ENCODE results near the gene SRPK2. TPM values are rescaled to one million over a fixed set of nuclear protein-coding genes. Genes with fewer than 3 reads are reported as not detected.
"Not testable (repeated sequence)": the region's sequence is repeated elsewhere in the genome, so short reads cannot be mapped to it uniquely, and the experiment has no call there.

Gene SRPK2
- total RNA-seq, 2 donors from 2014 or later, result 52.6 to 99.5 TPM

GRCh38 chr7:105327201-105327600 is 61.5 kb downstream of the SRPK2 start:
- no peaks in the 10 kb centered on the region for H3K4me1 ChIP-seq (replicated peaks)
- intact Hi-C loops (cut with DNase I), result no loop called here
- WGBS, result 71% methylated on average over 1 of the region's 1 CpG
- TF ChIP-seq POLR2A (IDR thresholded peaks at IDR 0.05) (no peak), POLR2AphosphoS5 (IDR thresholded peaks at IDR 0.05) (no peak)
- DNase-seq (ENCODE audit: low spot score), result no peak
- no peaks in the 10 kb centered on the region for H3K27me3 ChIP-seq (replicated peaks; ENCODE audit: insufficient read depth)
- H3K4me3 ChIP-seq, result no peak overlapping the region
- H3K9me3 ChIP-seq, result no peaks in the 10 kb centered on the region
- no peak overlapping the region for H3K27ac ChIP-seq
- H3K36me3 ChIP-seq, result no peaks in the 10 kb centered on the region

GRCh38 chr7:105325216-105325904 is 63.4 kb downstream of the SRPK2 start:
- TF ChIP-seq POLR2A (IDR thresholded peaks at IDR 0.05), result no peak
- TF ChIP-seq CTCF (IDR thresholded peaks at IDR 0.05), result no peak
- TF ChIP-seq POLR2AphosphoS5 (IDR thresholded peaks at IDR 0.05), result no peak
- 82% methylated on average over 5 of the region's 5 CpGs for WGBS
- no peak for DNase-seq (ENCODE audit: low spot score)

GRCh38 chr7:105324606-105325005 is 64.1 kb downstream of the SRPK2 start:
- H3K27ac ChIP-seq; H3K4me1 ChIP-seq (replicated peaks); H3K4me3 ChIP-seq; H3K27me3 ChIP-seq (replicated peaks; ENCODE audit: insufficient read depth); intact Hi-C loops (cut with DNase I); H3K36me3 ChIP-seq; DNase-seq (ENCODE audit: low spot score); H3K9me3 ChIP-seq: not testable (repeated sequence)
- WGBS, result 94% methylated on average over 8 of the region's 8 CpGs

More at GRCh38 chr7:105325216-105325904, 63.4 kb downstream of the SRPK2 start:
- Histone ChIP-seq H3K4me3 (no peak overlapping the region), H3K27ac (no peak overlapping the region), H3K4me1 (replicated peaks) (no peaks in the 10 kb centered on the region), H3K36me3 (no peaks in the 10 kb centered on the region), H3K9me3 (no peaks in the 10 kb centered on the region), H3K27me3 (replicated peaks; ENCODE audit: insufficient read depth) (no peaks in the 10 kb centered on the region)
- intact Hi-C loops (cut with DNase I), result no loop called here

GRCh38 chr7:105323366-105323765 is 65.4 kb downstream of the SRPK2 start:
- no peaks in the 10 kb centered on the region for H3K36me3 ChIP-seq
- H3K4me3 ChIP-seq, result no peak overlapping the region
- no peaks in the 10 kb centered on the region for H3K27me3 ChIP-seq (replicated peaks; ENCODE audit: insufficient read depth)
- no peak overlapping the region for H3K27ac ChIP-seq
- TF ChIP-seq POLR2A (IDR thresholded peaks at IDR 0.05) (no peak), CTCF (IDR thresholded peaks at IDR 0.05) (no peak), POLR2AphosphoS5 (IDR thresholded peaks at IDR 0.05) (no peak)
- H3K9me3 ChIP-seq, result no peaks in the 10 kb centered on the region
- DNase-seq (ENCODE audit: low spot score), result no peak
- intact Hi-C loops (cut with DNase I), result no loop called here
- WGBS, result 60% methylated on average over 1 of the region's 1 CpG
- no peaks in the 10 kb centered on the region for H3K4me1 ChIP-seq (replicated peaks)

DNA sequence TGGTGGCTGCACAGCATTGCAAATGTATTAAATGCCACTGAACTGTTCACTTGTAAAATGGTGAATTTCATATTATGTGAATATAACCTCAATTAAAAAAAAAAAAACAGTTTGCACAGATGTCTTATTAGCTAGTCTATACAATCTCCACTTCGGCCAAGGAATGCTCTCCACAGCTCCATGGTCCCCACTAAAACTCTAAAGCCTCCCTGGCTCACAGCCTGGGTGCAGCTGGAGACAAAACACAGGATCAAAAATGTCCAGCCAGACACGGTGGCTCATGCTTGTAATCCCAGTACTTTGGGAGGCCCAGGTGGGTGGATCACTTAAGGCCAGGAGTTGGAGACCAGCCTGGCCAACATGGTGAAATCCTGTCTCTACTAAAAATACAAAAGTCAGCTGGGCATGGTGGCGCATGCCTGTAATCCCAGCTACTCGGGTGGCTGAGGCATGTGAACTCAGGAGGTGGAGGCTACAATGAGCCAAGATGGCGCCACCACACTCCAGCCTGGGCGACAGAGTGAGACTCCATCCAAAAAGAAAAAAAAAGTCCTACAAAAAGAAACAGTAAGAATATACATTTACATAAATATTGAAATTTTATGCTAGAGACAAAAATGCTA is 66.0 kb downstream of the SRPK2 start:
- Histone ChIP-seq H3K9me3 (no peaks in the 10 kb centered on the region), H3K36me3 (no peaks in the 10 kb centered on the region), H3K4me1 (replicated peaks) (no peaks in the 10 kb centered on the region), H3K4me3 (no peak overlapping the region), H3K27ac (no peak overlapping the region), H3K27me3 (replicated peaks; ENCODE audit: insufficient read depth) (no peaks in the 10 kb centered on the region)
- intact Hi-C loops (cut with DNase I), result no loop called here
- DNase-seq (ENCODE audit: low spot score), result no peak
- 75% methylated on average over 6 of the region's 6 CpGs for WGBS
- TF ChIP-seq POLR2AphosphoS5 (IDR thresholded peaks at IDR 0.05) (no peak), POLR2A (IDR thresholded peaks at IDR 0.05) (no peak), CTCF (IDR thresholded peaks at IDR 0.05) (no peak)

All from prostate gland (tissue), 2 donors.